Astrocyte (in vitro differentiated cells and primary cell): Measurements from ENCODE around the gene ELFN2. TPM values are rescaled to one million over a fixed set of nuclear protein-coding genes. Genes with fewer than 3 reads are reported as not detected.

ENCODE experiments used
- DNase-seq: peaks from one replicate; pipeline ENCODE4 v3.0.0-alpha.2; 2010; ENCODE audit warnings: low read depth
- FAIRE-seq: peaks from 2 replicates; lab custom pipeline; 2011; peaks lifted over from hg19 to GRCh38; lab: Jason Lieb, UNC
- H2AFZ ChIP-seq: 2 replicates; pipeline ENCODE4 v1.6.0; 2012; ENCODE audit warnings: low read depth, low read length, inconsistent platforms
- H3K27ac ChIP-seq: 2 replicates; pipeline ENCODE4 v1.5.1; 2011; ENCODE audit warnings: low read depth, low read length, inconsistent platforms
- H3K27me3 ChIP-seq: 2 replicates; pipeline ENCODE4 v1.6.0; 2011; ENCODE audit warnings: low read length, inconsistent platforms; ENCODE audit not compliant: insufficient read depth
- H3K36me3 ChIP-seq: 2 replicates; pipeline ENCODE4 v1.5.1; 2011; ENCODE audit warnings: low read length, inconsistent platforms; ENCODE audit not compliant: insufficient read depth
- H3K4me1 ChIP-seq: 2 replicates; pipeline ENCODE4 v1.5.1; 2011; ENCODE audit warnings: low read length, inconsistent platforms; ENCODE audit not compliant: insufficient read depth
- H3K4me2 ChIP-seq: 2 replicates; pipeline ENCODE4 v1.6.0; 2012; ENCODE audit warnings: low read length, inconsistent platforms
- H3K4me3 ChIP-seq: 2 replicates; pipeline ENCODE4 v1.5.1; 2011; ENCODE audit warnings: low read depth, mild to moderate bottlenecking, low read length, inconsistent platforms; ENCODE audit not compliant: insufficient read depth
- H3K79me2 ChIP-seq: 2 replicates; pipeline ENCODE4 v1.6.0; 2012; ENCODE audit warnings: mild to moderate bottlenecking, low read length, inconsistent platforms; ENCODE audit not compliant: insufficient read depth
- H3K9ac ChIP-seq: 2 replicates; pipeline ENCODE4 v1.6.0; 2012; ENCODE audit warnings: mild to moderate bottlenecking, low read length, inconsistent platforms
- H3K9me3 ChIP-seq: 2 replicates; pipeline ENCODE4 v1.5.1; 2012; ENCODE audit warnings: low read depth, mild to moderate bottlenecking, low read length, inconsistent platforms; ENCODE audit not compliant: insufficient read depth
- H4K20me1 ChIP-seq: 2 replicates; pipeline ENCODE4 v1.6.0; 2012; ENCODE audit warnings: low read length, inconsistent platforms; ENCODE audit not compliant: insufficient read depth
- H3K27ac Mint-ChIP-seq: one replicate; pipeline ENCODE4 v1.8.0; 2021; ENCODE audit warnings: mild to moderate bottlenecking, mixed read lengths; ENCODE audit not compliant: unreplicated experiment
- H3K27me3 Mint-ChIP-seq: one replicate; pipeline ENCODE4 v1.8.0; 2021; ENCODE audit warnings: low read depth, mixed read lengths; ENCODE audit not compliant: unreplicated experiment
- H3K36me3 Mint-ChIP-seq: one replicate; pipeline ENCODE4 v1.8.0; 2021; ENCODE audit warnings: low read depth, mixed read lengths; ENCODE audit not compliant: unreplicated experiment
- H3K4me1 Mint-ChIP-seq: one replicate; pipeline ENCODE4 v1.8.0; 2021; ENCODE audit warnings: low read depth, mixed read lengths; ENCODE audit not compliant: unreplicated experiment
- H3K4me3 Mint-ChIP-seq: one replicate; pipeline ENCODE4 v1.8.0; 2021; ENCODE audit warnings: mild to moderate bottlenecking, moderate library complexity, mixed read lengths; ENCODE audit not compliant: unreplicated experiment
- H3K9me3 Mint-ChIP-seq: one replicate; pipeline ENCODE4 v1.8.0; 2021; ENCODE audit warnings: mild to moderate bottlenecking, mixed read lengths; ENCODE audit not compliant: unreplicated experiment
- EZH2 ChIP-seq: IDR thresholded peaks from 2 replicates; pipeline ENCODE4 v1.6.1; 2012; ENCODE audit warnings: mild to moderate bottlenecking, low read length, inconsistent platforms; ENCODE audit not compliant: insufficient read depth
- total RNA-seq: library from RNA; stranded (reverse); gene quantifications from 2 replicates; pipeline ENCODE4 v1.2.1, GENCODE V29; 2021
- TF ChIP-seq, protein P1 (sequence below): IDR thresholded peaks from 2 replicates; pipeline ENCODE4 v1.5.1; 2011; ENCODE audit warnings: low read depth, mild to moderate bottlenecking, inconsistent platforms, low read length, moderate library complexity; ENCODE audit not compliant: insufficient read depth

The ELFN2 gene
- total RNA-seq, 1 donor from 2014 or later, result 2.8 TPM

DNA sequence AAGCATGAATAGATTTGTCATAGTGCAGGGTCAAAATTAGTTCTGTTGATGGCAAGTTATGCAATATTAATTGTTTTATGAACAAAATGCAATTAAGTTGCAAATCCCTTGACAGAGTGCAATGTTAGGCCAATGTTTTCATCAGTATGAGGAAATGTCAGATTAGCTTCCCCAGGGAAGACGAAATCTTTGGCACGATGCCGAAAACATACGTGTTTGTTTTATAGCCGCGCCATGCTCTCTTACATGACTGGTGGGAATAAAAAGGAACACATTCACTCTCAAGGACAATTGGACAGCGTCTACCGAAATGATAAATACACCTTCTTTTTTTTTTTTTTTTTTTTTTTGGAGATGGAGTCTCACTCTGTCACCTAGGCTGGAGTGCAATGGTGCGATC is 31.9 kb upstream of the ELFN2 start:
- no peak overlapping the region for H3K4me3 ChIP-seq
- Mint-ChIP-seq H3K4me3 (no peak overlapping the region), H3K27ac (no peak overlapping the region), H3K4me1 (peaks cover 22% of the 10 kb centered on the region), H3K36me3 (no peaks in the 10 kb centered on the region), H3K27me3 (peaks cover 34% of the 10 kb centered on the region), H3K9me3 (no peaks in the 10 kb centered on the region)
- no peaks in the 10 kb centered on the region for H3K36me3 ChIP-seq
- peaks cover 15% of the 10 kb centered on the region for H3K27me3 ChIP-seq
- TF ChIP-seq, protein P1, sequence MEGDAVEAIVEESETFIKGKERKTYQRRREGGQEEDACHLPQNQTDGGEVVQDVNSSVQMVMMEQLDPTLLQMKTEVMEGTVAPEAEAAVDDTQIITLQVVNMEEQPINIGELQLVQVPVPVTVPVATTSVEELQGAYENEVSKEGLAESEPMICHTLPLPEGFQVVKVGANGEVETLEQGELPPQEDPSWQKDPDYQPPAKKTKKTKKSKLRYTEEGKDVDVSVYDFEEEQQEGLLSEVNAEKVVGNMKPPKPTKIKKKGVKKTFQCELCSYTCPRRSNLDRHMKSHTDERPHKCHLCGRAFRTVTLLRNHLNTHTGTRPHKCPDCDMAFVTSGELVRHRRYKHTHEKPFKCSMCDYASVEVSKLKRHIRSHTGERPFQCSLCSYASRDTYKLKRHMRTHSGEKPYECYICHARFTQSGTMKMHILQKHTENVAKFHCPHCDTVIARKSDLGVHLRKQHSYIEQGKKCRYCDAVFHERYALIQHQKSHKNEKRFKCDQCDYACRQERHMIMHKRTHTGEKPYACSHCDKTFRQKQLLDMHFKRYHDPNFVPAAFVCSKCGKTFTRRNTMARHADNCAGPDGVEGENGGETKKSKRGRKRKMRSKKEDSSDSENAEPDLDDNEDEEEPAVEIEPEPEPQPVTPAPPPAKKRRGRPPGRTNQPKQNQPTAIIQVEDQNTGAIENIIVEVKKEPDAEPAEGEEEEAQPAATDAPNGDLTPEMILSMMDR, result no peak
- no peak for TF ChIP-seq EZH2
- H2AFZ ChIP-seq, result no peak overlapping the region
- H3K4me2 ChIP-seq, result no peak overlapping the region
- no peak for FAIRE-seq
- H3K4me1 ChIP-seq, result peaks cover 23% of the 10 kb centered on the region
- H4K20me1 ChIP-seq, result no peaks in the 10 kb centered on the region
- no peaks in the 10 kb centered on the region for H3K79me2 ChIP-seq
- H3K27ac ChIP-seq, result no peak overlapping the region
- no peaks in the 10 kb centered on the region for H3K9me3 ChIP-seq
- no peak overlapping the region for H3K9ac ChIP-seq
- no peak for DNase-seq

DNA sequence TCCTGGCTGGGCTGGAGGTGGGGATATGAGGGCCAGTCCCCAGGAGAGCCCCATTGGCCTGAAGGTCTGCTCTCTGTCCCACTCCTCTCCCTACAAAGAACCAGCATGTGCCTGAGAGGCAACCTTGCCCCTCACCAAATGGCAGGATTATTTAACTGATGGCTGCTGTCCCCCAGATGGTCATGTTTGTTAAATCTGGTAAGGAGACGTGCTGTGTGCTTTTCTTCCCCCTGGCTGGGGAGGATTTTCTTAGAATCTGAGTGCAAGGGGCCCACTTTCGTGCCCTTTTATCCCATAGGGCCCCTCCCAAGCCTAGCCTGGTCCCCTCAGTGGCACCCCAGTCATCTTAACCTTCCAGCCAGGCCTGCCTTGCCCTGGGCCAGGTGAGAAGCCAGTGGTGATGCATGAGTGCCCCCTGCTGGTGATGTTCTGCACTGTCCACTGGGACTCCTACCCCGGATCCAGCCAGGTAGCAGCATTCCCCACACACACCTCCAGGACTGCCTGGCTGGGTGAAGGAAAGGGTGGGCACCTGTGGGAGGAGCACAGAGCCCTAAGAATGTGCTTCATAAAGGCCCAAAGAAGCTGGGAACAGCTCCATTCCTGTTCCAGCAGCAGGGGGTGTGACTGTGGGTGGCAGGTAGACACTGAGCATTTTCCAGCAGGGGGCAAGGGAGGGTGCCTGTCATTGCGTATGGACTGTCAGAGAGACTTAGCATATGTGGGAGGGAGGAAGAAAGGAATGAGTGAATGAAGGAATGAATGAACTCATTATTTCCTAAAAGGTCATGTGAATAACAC is 30.0 kb upstream of the ELFN2 start:
- TF ChIP-seq EZH2, result no peak
- TF ChIP-seq, protein P1, result peak; percentile 88
- H4K20me1 ChIP-seq, result no peaks in the 10 kb centered on the region
- no peak overlapping the region for H3K4me3 ChIP-seq
- H2AFZ ChIP-seq, result no peak overlapping the region
- H3K79me2 ChIP-seq, result no peaks in the 10 kb centered on the region
- H3K36me3 Mint-ChIP-seq, result no peaks in the 10 kb centered on the region
- no peaks in the 10 kb centered on the region for H3K9me3 Mint-ChIP-seq
- no peak overlapping the region for H3K27ac ChIP-seq
- DNase-seq (no peak), FAIRE-seq (no peak)
- peak overlapping the region; percentile 62 for H3K27ac Mint-ChIP-seq
- H3K27me3 ChIP-seq, result peaks cover 14% of the 10 kb centered on the region
- no peak overlapping the region for H3K4me2 ChIP-seq
- H3K27me3 Mint-ChIP-seq, result peaks cover 28% of the 10 kb centered on the region
- H3K36me3 ChIP-seq, result no peaks in the 10 kb centered on the region
- peaks cover 22% of the 10 kb centered on the region for H3K4me1 ChIP-seq
- H3K9ac ChIP-seq, result no peak overlapping the region
- H3K4me3 Mint-ChIP-seq, result no peak overlapping the region
- no peaks in the 10 kb centered on the region for H3K9me3 ChIP-seq
- H3K4me1 Mint-ChIP-seq, result peaks cover 22% of the 10 kb centered on the region

DNA sequence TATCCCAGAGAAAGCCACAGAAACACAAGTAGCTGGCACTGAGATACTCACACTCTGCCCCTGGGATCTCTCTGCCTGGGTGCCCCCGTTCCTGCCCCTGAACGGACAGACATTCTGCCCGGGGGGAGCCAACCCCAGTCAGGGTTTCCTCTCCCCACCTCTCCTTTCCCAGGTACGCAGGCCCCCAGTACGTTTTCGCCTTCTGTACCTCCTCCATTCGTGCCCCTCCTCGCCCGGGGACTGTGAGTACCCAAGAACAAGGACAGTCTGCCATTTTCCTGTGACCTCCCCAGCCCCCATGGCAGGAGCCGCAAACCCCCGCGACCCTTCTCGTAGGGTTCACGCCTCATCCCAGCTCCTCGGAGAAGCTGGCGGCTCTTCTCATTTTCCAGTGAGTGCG is 29.1 kb upstream of the ELFN2 start:
- H3K27ac ChIP-seq, result no peak overlapping the region
- peaks cover 25% of the 10 kb centered on the region for H3K27me3 Mint-ChIP-seq
- H3K27me3 ChIP-seq, result peaks cover 7% of the 10 kb centered on the region
- no peaks in the 10 kb centered on the region for H3K9me3 ChIP-seq
- DNase-seq (no peak), FAIRE-seq (no peak)
- TF ChIP-seq, protein P1, result no peak
- no peak for TF ChIP-seq EZH2
- no peaks in the 10 kb centered on the region for H3K36me3 ChIP-seq
- H3K4me2 ChIP-seq, result peak overlapping the region; percentile 81
- no peaks in the 10 kb centered on the region for H4K20me1 ChIP-seq
- no peaks in the 10 kb centered on the region for H3K36me3 Mint-ChIP-seq
- H2AFZ ChIP-seq, result no peak overlapping the region
- peaks cover 22% of the 10 kb centered on the region for H3K4me1 Mint-ChIP-seq
- H3K9me3 Mint-ChIP-seq, result peaks cover under 1% of the 10 kb centered on the region
- no peak overlapping the region for H3K27ac Mint-ChIP-seq
- peak overlapping the region; percentile 1 for H3K9ac ChIP-seq
- H3K4me3 ChIP-seq, result no peak overlapping the region
- peaks cover 22% of the 10 kb centered on the region for H3K4me1 ChIP-seq
- no peaks in the 10 kb centered on the region for H3K79me2 ChIP-seq
- H3K4me3 Mint-ChIP-seq, result no peak overlapping the region
